Fibroblast of peridontal ligament (primary cell): ENCODE results near the gene ANKRD13D.
"Not testable (repeated sequence)": the region's sequence is repeated elsewhere in the genome, so short reads cannot be mapped to it uniquely, and the experiment has no call there.

Experiments used
- DNase-seq: peaks from one replicate; pipeline ENCODE4 v3.0.0-alpha.2; 2010; ENCODE audit errors: extremely low read depth

The ANKRD13D gene

DNA sequence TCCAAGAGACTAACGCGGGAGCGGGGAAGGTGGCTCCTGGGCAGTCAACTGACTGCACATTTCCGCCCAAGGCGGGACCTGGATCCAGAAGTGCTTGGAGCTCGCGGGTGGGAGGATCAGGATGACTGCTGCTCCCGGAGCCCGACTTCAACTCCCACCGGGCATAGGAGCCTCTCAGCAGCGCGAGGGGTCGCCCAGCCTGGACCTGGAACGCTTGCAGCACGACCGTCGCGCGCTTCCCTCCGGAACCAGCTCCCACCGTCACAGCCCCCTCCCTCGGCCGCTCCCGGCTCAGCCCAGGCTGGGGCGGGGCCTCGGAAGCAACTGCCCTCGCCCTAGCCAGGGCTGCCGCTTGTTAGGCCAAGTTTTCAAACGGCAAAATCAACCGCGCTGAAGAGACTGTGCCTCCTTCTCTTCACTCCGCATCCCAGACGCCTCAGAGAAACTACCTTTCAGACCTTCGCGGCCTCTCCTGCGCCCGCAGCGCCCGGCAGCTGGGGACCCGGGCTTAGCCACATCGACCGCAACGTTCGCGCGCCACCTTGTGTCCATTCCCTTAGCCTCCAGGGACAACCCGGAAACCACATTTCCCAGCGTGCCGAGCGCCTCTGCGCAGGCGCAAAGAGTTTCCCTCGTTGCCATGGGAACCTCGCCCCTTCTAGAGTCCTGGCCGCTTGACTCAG lies 28.2 kb downstream of the ANKRD13D start:
- DNase-seq = peak; percentile 94

GRCh38 chr11:67317888-67318555 lies 28.9 kb downstream of the ANKRD13D start:
- DNase-seq = no peak

DNA sequence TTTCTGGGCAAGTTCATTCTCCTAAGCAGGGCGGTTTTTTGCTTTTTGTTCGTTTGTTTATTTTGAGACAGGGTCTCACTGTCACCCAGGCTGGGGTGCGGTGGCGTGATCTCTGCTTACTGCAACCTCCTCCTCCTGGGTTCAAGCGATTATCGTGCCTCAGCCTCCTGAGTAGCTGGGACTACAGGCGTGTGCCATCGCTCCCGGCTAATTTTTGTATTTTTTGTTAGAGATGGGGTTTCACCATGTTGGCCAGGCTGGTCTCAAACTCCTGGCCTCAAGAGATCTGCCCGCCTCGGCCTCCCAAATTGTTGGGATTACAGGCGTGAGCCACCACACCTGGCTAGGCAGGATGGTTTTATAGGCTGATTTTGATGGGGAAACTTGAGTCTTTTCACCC lies 29.8 kb downstream of the ANKRD13D start:
- DNase-seq = not testable (repeated sequence)

DNA sequence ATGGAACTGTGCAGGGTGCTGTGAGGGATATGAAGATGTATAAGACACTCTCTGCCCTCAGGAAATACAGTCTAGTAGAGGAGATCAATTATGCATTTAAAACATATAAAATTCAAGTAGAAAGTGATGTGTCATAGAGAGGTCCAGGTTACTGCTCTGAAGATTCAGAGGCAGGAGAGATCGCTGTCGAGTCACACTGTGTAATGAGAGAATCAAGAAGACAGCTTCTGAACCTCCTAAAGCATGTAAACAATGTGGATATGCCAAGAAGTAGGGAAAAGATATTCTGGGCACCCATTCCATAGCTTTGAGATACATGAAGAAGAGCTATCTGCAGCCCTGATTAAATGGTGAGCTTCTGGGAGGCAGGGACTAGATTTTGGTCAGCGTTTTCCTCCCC lies 30.9 kb downstream of the ANKRD13D start:
- DNase-seq = peak; percentile 29

DNA sequence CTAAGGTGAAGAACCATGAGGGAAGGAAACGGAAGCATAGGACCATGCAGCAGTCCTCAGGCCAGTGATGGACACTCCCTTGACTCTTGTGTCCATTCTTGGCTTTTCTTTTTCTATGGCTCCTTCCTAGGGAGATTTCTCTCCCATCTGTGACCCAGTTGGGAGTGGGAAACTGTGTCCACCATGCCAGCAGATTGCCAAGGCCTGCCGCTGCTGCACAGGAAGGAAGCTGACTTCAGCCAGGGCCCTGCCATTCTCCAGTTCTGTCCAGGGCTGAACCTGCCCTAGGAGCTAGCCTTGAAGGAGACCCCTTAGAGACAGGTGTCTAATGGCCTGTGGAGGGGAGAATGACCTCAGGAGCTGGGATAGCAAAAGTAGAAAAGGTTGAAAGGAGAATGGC lies 31.6 kb downstream of the ANKRD13D start:
- DNase-seq = no peak

DNA sequence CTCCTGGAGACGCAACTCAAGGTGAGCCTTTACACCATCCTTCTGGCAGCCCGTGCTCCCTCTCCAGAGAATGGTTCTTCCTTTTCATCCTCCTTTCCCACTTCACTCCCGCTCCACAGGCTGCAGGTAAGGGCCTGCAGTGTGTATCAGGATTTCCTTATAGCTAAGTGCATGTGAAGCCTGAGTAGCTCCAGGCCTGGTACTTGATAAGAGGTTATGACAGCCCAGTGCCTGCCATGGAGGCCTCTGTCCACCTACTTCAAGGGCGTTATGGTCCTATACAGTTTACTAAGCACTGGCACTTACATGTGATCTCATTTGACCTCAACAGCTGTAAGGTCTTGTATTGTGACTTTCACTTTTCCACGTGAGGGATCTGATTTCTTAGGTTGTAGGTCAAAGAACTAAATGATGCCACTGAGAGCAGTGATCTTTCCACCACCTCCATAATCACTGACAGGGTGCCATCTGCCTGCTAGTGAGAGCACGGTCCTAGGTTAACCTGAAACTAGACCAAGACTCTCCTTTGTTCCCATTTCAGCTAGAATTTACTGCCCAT lies 32.3 kb downstream of the ANKRD13D start:
- no peak for DNase-seq

GRCh38 chr11:67322049-67322448 lies 32.9 kb downstream of the ANKRD13D start:
- DNase-seq = no peak

- DNase-seq = no peak
Measured at GRCh38 chr11:67323526-67323925, 34.4 kb downstream of the ANKRD13D start.

- no peak for DNase-seq
Measured at GRCh38 chr11:67332081-67332691, 43.1 kb downstream of the ANKRD13D start.

DNA sequence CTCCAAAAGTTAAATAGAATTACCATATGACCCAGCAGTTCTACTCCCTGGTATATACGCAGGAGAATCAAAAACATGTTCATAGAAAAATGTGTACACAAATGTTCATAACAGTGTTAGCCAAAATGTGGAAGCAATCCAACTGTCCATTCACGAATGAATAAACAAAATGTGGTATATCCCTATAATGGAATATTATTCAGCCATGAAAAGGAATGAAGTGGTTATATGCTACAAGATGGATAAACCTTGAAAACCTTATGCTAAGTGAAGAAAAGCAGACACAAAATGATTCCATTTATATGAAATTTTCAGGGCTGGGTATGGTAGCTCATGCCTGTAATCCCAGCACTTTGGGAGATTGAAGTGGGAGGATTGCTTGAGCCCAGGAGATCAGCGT lies 48.2 kb downstream of the ANKRD13D start:
- no peak for DNase-seq

DNA sequence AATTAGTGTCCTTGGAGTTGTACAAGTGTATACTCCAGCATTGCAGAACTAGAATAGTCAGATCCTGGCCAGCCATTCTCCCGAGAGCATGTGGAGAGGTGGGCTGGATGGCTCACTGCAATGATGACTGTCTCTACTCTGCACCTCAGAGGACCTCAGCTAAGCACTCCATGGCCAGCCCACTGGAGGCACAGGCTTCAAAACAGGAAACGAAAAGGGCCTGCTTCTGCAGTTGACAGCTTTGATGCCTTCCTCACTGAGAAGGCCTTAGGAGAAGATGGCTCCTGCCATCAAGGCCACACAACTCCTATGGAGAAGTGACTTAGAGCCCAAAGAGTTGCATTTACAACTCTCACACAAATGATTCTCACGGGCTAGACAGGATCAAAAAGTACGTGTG lies 55.2 kb downstream of the ANKRD13D start:
- DNase-seq = no peak

DNA sequence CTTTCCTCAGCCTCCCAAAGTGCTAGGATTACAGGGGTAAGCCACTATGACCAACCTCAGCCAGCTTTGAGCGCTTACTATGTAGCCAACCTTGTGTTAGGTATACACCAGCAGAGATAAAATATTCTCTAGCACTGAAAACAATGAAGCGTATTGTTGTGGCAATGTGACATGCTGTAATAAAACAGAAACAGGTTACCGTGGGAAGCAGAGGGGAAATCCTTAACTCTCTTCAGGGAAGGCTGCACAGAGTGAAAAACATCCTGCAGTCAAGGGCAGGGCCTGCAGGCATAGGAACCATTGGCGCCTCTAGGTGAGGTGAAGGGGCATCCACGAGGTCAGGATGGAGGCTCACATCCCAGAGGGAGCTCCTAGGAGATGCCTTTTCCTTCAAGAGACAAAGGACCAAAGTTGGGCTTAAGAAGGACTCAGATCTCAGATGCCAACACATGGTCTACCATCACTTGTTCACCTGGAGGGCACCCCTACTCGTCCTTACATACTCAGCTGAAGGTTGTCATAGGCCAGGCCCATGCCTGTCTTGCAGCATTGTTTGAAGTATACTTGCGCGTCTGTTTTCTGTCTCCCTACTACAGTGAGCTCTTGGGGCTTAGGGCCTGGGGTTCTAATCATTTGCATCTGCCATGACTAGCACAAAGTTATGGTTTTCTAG lies 56.3 kb downstream of the ANKRD13D start:
- DNase-seq = no peak

- DNase-seq = peak; percentile 73
Measured at GRCh38 chr11:67345920-67346819, 57.1 kb downstream of the ANKRD13D start.

DNA sequence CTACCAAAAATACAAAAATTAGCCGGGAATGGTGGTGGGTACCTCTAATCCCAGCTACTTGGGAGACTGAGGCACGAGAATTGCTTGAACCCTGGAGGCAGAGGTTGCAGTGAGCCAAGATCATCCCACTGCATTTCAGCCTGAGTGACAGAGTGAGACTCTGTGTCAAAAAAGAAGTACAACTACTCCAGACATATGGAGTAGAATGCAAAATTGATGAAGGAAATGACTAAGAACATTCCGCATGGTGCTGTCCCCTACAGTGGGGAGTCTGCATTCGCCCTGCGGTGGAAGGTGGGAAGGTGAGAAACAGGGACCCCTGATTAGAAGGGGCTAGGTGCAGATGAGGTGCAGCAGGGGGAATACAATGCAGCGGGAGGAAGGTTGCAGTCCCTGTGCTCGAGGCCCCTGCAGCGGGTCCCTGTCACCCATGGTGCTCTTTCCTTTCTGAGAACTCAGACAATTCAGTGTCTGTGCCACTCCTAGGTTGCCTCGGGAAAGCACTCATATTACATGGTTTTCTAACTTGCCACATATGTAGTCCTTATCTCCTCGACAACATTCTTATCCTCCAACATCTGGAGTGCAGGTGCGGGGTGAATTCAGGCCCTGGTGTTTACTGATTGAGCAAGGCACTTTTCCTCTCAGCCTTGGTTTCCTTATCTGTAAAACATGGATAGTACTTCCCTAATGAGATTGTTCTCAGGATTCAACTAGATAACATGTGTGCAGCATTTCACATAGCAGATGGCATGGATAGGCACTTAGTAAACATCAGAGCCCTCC lies 59.1 kb downstream of the ANKRD13D start:
- no peak for DNase-seq

DNA sequence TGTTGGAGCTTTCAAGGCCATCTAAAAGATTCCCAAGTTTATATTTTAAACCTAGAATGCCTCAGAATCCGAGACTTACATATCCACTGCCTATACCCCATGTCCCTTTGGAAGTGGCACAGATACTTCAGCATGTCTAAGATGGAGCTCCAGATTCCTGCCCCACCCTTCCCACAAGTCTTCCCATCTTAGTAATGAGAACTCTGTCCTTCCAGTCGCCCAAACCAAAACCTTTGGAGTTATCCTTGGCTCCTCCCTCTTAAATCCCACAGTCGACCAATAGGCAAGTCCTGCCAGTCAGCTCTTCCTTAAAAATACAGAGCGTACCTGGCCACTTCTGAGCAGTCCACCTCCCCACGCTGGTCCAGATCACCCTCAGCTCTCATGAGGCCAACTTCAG lies 59.9 kb downstream of the ANKRD13D start:
- DNase-seq = no peak

DNA sequence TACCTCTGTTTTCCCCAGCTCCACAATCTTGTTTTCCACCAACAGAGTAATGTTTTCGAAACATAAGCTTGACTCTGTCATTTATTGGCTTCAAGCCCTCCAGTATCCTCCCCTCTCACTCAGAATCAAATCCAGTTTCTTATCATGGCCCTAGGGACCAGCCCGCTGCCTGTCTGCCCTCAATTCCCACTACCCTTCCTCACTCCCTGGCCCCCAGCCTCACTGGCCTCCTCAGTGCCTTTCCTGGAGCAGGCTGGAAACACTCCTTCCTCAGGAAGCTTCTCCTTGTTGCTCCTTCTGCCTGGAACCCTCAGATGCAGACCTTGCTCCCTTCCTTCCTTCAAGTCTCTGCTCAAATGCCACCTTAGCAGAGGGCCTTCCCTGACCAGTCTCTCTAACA lies 60.4 kb downstream of the ANKRD13D start:
- DNase-seq = no peak

DNA sequence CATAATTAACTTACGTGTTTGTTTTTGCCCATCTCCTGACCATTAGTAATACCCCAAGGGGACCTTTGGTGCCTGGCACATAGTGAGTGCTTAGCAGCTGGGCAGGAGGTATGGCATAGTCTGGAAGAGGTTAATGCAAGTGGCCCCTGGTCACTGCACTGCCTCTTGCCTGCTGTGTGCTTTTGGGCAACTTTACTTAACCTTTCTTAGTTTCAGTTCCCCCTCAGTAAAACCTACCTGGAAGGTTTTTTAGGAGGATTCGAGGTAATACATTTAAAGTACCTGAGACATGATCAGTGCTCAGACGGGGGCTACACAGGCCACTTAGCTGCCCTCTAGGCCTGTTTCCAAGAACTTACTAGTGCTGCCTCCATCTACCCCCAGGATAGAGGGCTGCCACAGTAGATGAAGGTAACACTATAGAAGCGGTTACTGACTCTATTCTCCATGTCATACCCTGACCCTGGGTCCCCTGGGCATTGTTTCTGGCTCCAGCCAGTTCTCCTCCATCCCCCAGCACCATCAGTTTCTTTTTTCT lies 60.9 kb downstream of the ANKRD13D start:
- no peak for DNase-seq

DNA sequence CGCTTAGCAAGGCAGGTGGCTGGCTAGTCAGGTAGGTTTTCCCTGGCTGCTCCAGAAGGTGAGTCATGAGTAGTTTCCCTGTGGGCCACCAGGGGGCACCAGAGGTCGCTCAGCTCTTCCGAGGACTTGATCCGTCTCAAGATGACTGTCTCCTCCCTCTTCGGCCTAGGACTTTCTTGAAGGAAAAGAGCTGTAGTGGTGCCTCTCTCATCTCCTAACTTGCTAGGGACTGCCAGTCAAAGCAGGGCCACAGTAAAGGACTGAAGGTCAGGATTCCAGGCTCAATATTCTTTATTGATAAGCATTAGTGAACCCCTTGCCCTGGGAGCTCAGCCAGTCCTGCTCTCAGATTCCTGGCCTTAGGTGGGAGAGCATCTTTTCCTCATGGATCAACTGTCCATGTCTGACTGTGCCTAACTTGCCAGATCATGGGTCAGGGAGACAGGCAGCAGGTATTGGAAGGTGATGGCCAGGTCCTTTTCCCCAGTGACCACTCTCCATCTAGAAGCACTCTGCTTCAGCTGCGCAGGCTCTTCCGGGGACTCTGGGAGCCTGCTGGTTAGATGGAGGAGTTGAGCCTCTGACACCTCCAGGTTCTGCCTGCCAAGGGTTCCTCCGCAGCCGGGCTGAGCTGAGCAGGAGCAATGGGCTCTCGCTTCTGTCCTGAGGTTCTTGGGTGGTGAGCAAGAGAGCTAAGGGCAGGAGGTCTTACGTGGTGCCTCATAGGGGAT lies 62.3 kb downstream of the ANKRD13D start:
- peak; percentile 84 for DNase-seq
